Measurements from ENCODE around the gene MSRB3. TPM values are rescaled to one million over a fixed set of nuclear protein-coding genes. Genes with fewer than 3 reads are reported as not detected.

Gene MSRB3
- total and polyA plus RNA-seq, 10 of the 15 experiments (the other 5 are each of a cell fraction or from before 2014, with no cell fraction given): 0.07 to 2.7 (median 1.3) TPM

DNA sequence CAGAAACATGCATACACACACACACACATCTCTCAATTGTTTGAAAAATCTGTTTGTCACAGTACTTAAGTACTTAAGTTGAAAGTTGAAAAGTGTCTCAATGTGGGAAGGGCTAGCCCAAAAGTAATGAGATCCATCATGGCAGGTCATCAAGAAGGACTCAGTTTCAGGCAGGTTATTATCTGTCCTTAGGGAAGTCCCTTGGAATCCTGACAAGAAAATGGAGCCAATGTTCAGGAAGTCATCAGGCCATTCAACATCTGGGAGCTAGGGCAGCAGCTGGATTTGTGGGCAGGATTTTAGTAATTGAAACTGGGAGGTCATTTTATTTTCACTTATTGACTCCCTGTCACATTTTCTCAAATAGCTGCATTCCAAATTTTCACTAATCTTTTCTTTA is 56.0 kb downstream of the MSRB3 start:
- ChIA-PET SMC1A (ENCODE audit: uncharacterized antibody, unreplicated experiment) (no interaction called here), POLR2A (no interaction called here), RAD21 (ENCODE audit: unreplicated experiment) (no interaction called here), CTCF (interaction anchor here (1.3 kb wide), 1 partner anchor 9 kb away, joined by 4 read pairs; no protein-coding TSS in a partner anchor)
- DNase-seq (ENCODE audit: low read depth, low spot score): no peak
- no peak for ATAC-seq
- Histone ChIP-seq H3K4me3 (no peak overlapping the region), H3K4me2 (ENCODE audit: control insufficient read depth, insufficient read depth) (no peak overlapping the region), H3K27me3 (replicated peaks in 1 of 2; ENCODE audit: control insufficient read depth in 2 of 2, insufficient read depth in 2 of 2, low read length in 1 of 2) (no peaks in the 10 kb centered on the region), H4K20me1 (ENCODE audit: control insufficient read depth, insufficient read depth) (no peaks in the 10 kb centered on the region), H3K36me3 (ENCODE audit: control insufficient read depth in 2 of 2, insufficient read depth in 2 of 2, low read length in 1 of 2) (no peaks in the 10 kb centered on the region), H3K27ac (ENCODE audit: control insufficient read depth, insufficient read depth) (no peak overlapping the region), H3K9me3 (replicated peaks; ENCODE audit: control insufficient read depth, insufficient read depth, low read length) (no peaks in the 10 kb centered on the region), H3K4me1 (ENCODE audit: control insufficient read depth, insufficient read depth, low read length) (no peaks in the 10 kb centered on the region), H3K9ac (ENCODE audit: control insufficient read depth, insufficient read depth, low read length) (no peak overlapping the region), H2AFZ (ENCODE audit: control insufficient read depth, low read depth, low read length) (no peak overlapping the region), H3K79me2 (ENCODE audit: control insufficient read depth, insufficient read depth, low read length) (no peaks in the 10 kb centered on the region)
- intact Hi-C loops (cut with micrococcal nuclease; ENCODE audit: unreplicated experiment) (no loop called here), in situ Hi-C loops (cut with MboI) (no loop called here)
- FAIRE-seq: no peak
- no TSS peak for BruUV-seq (replicated peaks)
- TF ChIP-seq KDM1A (IDR thresholded peaks at IDR 0.05; ENCODE audit: borderline replicate concordance) (no peak), TBL1XR1 (IDR thresholded peaks at IDR 0.05; ENCODE audit: low read depth, low read length) (no peak), BCL11A (IDR thresholded peaks at IDR 0.05; ENCODE audit: low read depth, low read length) (no peak), SMC3 (IDR thresholded peaks at IDR 0.05; ENCODE audit: borderline replicate concordance, low read length) (no peak), YY1 (IDR thresholded peaks at IDR 0.05; ENCODE audit: low read depth, low read length) (no peak), PML (IDR thresholded peaks at IDR 0.05; ENCODE audit: low read length) (no peak), POLR2AphosphoS2 (IDR thresholded peaks at IDR 0.05; ENCODE audit: low read depth, low read length) (no peak), SUZ12 (IDR thresholded peaks at IDR 0.05; ENCODE audit: unreplicated experiment) (no peak), GATAD2B (conservative IDR thresholded peaks at IDR 0.05; ENCODE audit: low read depth) (no peak), MYB (IDR thresholded peaks at IDR 0.05; ENCODE audit: borderline replicate concordance, low read depth, low read length) (no peak), BRCA1 (IDR thresholded peaks at IDR 0.05; ENCODE audit: low read depth, low read length) (no peak), ZZZ3 (IDR thresholded peaks at IDR 0.05; ENCODE audit: control insufficient read depth, insufficient read length, low read depth) (no peak), RCOR1 (conservative IDR thresholded peaks at IDR 0.05; ENCODE audit: low read depth, low read length) (no peak), RELA (IDR thresholded peaks at IDR 0.05; ENCODE audit: borderline replicate concordance, partially characterized antibody) (no peak)
- TF ChIP-seq, protein P1, sequence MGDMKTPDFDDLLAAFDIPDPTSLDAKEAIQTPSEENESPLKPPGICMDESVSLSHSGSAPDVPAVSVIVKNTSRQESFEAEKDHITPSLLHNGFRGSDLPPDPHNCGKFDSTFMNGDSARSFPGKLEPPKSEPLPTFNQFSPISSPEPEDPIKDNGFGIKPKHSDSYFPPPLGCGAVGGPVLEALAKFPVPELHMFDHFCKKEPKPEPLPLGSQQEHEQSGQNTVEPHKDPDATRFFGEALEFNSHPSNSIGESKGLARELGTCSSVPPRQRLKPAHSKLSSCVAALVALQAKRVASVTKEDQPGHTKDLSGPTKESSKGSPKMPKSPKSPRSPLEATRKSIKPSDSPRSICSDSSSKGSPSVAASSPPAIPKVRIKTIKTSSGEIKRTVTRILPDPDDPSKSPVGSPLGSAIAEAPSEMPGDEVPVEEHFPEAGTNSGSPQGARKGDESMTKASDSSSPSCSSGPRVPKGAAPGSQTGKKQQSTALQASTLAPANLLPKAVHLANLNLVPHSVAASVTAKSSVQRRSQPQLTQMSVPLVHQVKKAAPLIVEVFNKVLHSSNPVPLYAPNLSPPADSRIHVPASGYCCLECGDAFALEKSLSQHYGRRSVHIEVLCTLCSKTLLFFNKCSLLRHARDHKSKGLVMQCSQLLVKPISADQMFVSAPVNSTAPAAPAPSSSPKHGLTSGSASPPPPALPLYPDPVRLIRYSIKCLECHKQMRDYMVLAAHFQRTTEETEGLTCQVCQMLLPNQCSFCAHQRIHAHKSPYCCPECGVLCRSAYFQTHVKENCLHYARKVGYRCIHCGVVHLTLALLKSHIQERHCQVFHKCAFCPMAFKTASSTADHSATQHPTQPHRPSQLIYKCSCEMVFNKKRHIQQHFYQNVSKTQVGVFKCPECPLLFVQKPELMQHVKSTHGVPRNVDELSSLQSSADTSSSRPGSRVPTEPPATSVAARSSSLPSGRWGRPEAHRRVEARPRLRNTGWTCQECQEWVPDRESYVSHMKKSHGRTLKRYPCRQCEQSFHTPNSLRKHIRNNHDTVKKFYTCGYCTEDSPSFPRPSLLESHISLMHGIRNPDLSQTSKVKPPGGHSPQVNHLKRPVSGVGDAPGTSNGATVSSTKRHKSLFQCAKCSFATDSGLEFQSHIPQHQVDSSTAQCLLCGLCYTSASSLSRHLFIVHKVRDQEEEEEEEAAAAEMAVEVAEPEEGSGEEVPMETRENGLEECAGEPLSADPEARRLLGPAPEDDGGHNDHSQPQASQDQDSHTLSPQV (IDR thresholded peaks at IDR 0.05): no peak
- TF ChIP-seq, protein P2, sequence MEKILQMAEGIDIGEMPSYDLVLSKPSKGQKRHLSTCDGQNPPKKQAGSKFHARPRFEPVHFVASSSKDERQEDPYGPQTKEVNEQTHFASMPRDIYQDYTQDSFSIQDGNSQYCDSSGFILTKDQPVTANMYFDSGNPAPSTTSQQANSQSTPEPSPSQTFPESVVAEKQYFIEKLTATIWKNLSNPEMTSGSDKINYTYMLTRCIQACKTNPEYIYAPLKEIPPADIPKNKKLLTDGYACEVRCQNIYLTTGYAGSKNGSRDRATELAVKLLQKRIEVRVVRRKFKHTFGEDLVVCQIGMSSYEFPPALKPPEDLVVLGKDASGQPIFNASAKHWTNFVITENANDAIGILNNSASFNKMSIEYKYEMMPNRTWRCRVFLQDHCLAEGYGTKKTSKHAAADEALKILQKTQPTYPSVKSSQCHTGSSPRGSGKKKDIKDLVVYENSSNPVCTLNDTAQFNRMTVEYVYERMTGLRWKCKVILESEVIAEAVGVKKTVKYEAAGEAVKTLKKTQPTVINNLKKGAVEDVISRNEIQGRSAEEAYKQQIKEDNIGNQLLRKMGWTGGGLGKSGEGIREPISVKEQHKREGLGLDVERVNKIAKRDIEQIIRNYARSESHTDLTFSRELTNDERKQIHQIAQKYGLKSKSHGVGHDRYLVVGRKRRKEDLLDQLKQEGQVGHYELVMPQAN (conservative IDR thresholded peaks at IDR 0.05): no peak
- TF ChIP-seq, protein P3, sequence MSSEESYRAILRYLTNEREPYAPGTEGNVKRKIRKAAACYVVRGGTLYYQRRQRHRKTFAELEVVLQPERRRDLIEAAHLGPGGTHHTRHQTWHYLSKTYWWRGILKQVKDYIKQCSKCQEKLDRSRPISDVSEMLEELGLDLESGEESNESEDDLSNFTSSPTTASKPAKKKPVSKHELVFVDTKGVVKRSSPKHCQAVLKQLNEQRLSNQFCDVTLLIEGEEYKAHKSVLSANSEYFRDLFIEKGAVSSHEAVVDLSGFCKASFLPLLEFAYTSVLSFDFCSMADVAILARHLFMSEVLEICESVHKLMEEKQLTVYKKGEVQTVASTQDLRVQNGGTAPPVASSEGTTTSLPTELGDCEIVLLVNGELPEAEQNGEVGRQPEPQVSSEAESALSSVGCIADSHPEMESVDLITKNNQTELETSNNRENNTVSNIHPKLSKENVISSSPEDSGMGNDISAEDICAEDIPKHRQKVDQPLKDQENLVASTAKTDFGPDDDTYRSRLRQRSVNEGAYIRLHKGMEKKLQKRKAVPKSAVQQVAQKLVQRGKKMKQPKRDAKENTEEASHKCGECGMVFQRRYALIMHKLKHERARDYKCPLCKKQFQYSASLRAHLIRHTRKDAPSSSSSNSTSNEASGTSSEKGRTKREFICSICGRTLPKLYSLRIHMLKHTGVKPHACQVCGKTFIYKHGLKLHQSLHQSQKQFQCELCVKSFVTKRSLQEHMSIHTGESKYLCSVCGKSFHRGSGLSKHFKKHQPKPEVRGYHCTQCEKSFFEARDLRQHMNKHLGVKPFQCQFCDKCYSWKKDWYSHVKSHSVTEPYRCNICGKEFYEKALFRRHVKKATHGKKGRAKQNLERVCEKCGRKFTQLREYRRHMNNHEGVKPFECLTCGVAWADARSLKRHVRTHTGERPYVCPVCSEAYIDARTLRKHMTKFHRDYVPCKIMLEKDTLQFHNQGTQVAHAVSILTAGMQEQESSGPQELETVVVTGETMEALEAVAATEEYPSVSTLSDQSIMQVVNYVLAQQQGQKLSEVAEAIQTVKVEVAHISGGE (CRISPR knock-in tag; IDR thresholded peaks at IDR 0.05): no peak

Measured in GM12878 (cell line).